Hepatocyte (in vitro differentiated cells): ENCODE results near the gene INSL3. TPM values are rescaled to one million over a fixed set of nuclear protein-coding genes. Genes with fewer than 3 reads are reported as not detected.
A peak's percentile ranks its signal among the peaks of the same experiment; 100 is the strongest.

Experiments used
- DNase-seq: peaks from one replicate; pipeline ENCODE4 v3.0.0-alpha.2; 2016; ENCODE audit warnings: low spot score
- H2AFZ ChIP-seq: fragments of 200-600 bp; sonication (generic); 2 replicates; pipeline ENCODE4 v1.6.0; 2016; ENCODE audit warnings: antibody characterized with exemption, mild to moderate bottlenecking
- H3K27ac ChIP-seq: fragments of 200-600 bp; sonication (generic); 2 replicates; pipeline ENCODE4 v1.5.1; 2016; ENCODE audit warnings: mild to moderate bottlenecking
- H3K27me3 ChIP-seq: fragments of 200-600 bp; sonication (generic); 2 replicates; pipeline ENCODE4 v1.6.1; 2016
- H3K36me3 ChIP-seq: fragments of 200-600 bp; sonication (generic); replicated peaks from 2 replicates; pipeline ENCODE4 v1.5.1; 2016; ENCODE audit warnings: low read depth; ENCODE audit not compliant: insufficient read depth
- H3K4me1 ChIP-seq: fragments of 200-600 bp; sonication (generic); 2 replicates; pipeline ENCODE4 v1.5.1; 2016; ENCODE audit warnings: mild to moderate bottlenecking, moderate library complexity; ENCODE audit not compliant: insufficient read depth
- H3K4me2 ChIP-seq: fragments of 200-600 bp; sonication (generic); 2 replicates; pipeline ENCODE4 v1.6.0; 2016
- H3K4me3 ChIP-seq: fragments of 200-600 bp; sonication (generic); 2 replicates; pipeline ENCODE4 v1.5.1; 2016; ENCODE audit warnings: mild to moderate bottlenecking
- H3K79me2 ChIP-seq: fragments of 200-600 bp; sonication (generic); 2 replicates; pipeline ENCODE4 v1.6.0; 2017; ENCODE audit warnings: mild to moderate bottlenecking
- H3K9me2 ChIP-seq: fragments of 200-600 bp; sonication (generic); replicated peaks from 2 replicates; pipeline ENCODE4 v1.6.0; 2017; ENCODE audit warnings: mild to moderate bottlenecking; ENCODE audit not compliant: insufficient read depth
- H3K9me3 ChIP-seq: fragments of 200-600 bp; sonication (generic); 2 replicates; pipeline ENCODE4 v1.5.1; 2016; ENCODE audit warnings: low read depth, mild to moderate bottlenecking
- H4K20me1 ChIP-seq: fragments of 200-600 bp; sonication (generic); 2 replicates; pipeline ENCODE4 v1.6.0; 2016; ENCODE audit warnings: mild to moderate bottlenecking; ENCODE audit not compliant: insufficient read depth, poor library complexity, severe bottlenecking
- CTCF ChIP-seq: fragments of 200-600 bp; sonication (generic); IDR thresholded peaks from 2 replicates; pipeline ENCODE4 v1.5.1; 2016; ENCODE audit warnings: antibody characterized with exemption, mild to moderate bottlenecking; ENCODE audit not compliant: poor library complexity
- EZH2 ChIP-seq: fragments of 200-600 bp; sonication (generic); IDR thresholded peaks from 2 replicates; pipeline ENCODE4 v1.6.1; 2016; ENCODE audit warnings: antibody characterized with exemption, mild to moderate bottlenecking, borderline replicate concordance
- EZH2phosphoT487 ChIP-seq: fragments of 200-600 bp; sonication (generic); IDR thresholded peaks from one replicate; pipeline ENCODE4 v1.6.1; 2018; ENCODE audit warnings: antibody characterized with exemption, mild to moderate bottlenecking, low read depth, moderate library complexity; ENCODE audit not compliant: unreplicated experiment, severe bottlenecking
- WGBS: methylation state at CpG from one replicate; pipeline ENCODE4 v1.1.6; 2016; ENCODE audit warnings: low lambda C conversion rate; ENCODE audit errors: missing lambda C conversion rate; 5-methylcytosine and 5-hydroxymethylcytosine counted together
- polyA plus RNA-seq: library from polyadenylated mRNA; unstranded; fragments of >200 nt; fragmentation: Nextera tagmentation; extraction: Ambion mirVana; gene quantifications from 2 replicates; pipeline ENCODE4 v1.2.1, GENCODE V29; 2016
- total RNA-seq: library from RNA; depleted of rRNA; stranded (reverse); fragments of >200 nt; gene quantifications from 2 replicates; pipeline ENCODE4 v1.2.3, GENCODE V29; 2014

INSL3 gene
- total and polyA plus RNA-seq, 2 experiments from 2014 or later: 0.21 TPM; not detected in 1

- no peaks in the 10 kb centered on the region for H3K9me3 ChIP-seq
- H2AFZ ChIP-seq: no peak overlapping the region
- 79% methylated on average over 11 of the region's 11 CpGs for WGBS
- no peak for DNase-seq
- H4K20me1 ChIP-seq: peaks cover 22% of the 10 kb centered on the region
- H3K4me1 ChIP-seq: no peaks in the 10 kb centered on the region
- no peak overlapping the region for H3K4me2 ChIP-seq
- no peak overlapping the region for H3K27ac ChIP-seq
- no peak overlapping the region for H3K4me3 ChIP-seq
- no peak for TF ChIP-seq EZH2phosphoT487
- no peak for TF ChIP-seq CTCF
- TF ChIP-seq EZH2: no peak
- H3K36me3 ChIP-seq: no peaks in the 10 kb centered on the region
- H3K79me2 ChIP-seq: peaks cover 5% of the 10 kb centered on the region
- H3K9me2 ChIP-seq: no peaks in the 10 kb centered on the region
- peaks cover 34% of the 10 kb centered on the region for H3K27me3 ChIP-seq
These were observed 45.7 kb upstream of the INSL3 start for GRCh38 chr19:17866964-17867486.

GRCh38 chr19:17866312-17866963 lies 45.1 kb upstream of the INSL3 start:
- no peaks in the 10 kb centered on the region for H3K9me2 ChIP-seq
- H3K4me1 ChIP-seq: peaks cover 3% of the 10 kb centered on the region
- no peak for DNase-seq
- peaks cover 28% of the 10 kb centered on the region for H4K20me1 ChIP-seq
- 90% methylated on average over 7 of the region's 8 CpGs for WGBS
- peaks cover 30% of the 10 kb centered on the region for H3K27me3 ChIP-seq
- H2AFZ ChIP-seq: no peak overlapping the region
- H3K27ac ChIP-seq: no peak overlapping the region
- no peaks in the 10 kb centered on the region for H3K36me3 ChIP-seq
- no peaks in the 10 kb centered on the region for H3K9me3 ChIP-seq
- H3K4me3 ChIP-seq: no peak overlapping the region
- H3K79me2 ChIP-seq: peaks cover 11% of the 10 kb centered on the region
- TF ChIP-seq EZH2 (no peak), CTCF (no peak), EZH2phosphoT487 (no peak)
- no peak overlapping the region for H3K4me2 ChIP-seq

- no peak overlapping the region for H3K27ac ChIP-seq
These were observed 44.3 kb upstream of the INSL3 start for GRCh38 chr19:17865364-17866311.

More at GRCh38 chr19:17865364-17866311, 44.3 kb upstream of the INSL3 start:
- WGBS: 62% methylated on average over 13 of the region's 13 CpGs
- H3K9me2 ChIP-seq: no peaks in the 10 kb centered on the region
- H3K79me2 ChIP-seq: peaks cover 19% of the 10 kb centered on the region
- peak; percentile 63 for DNase-seq
- H4K20me1 ChIP-seq: peaks cover 36% of the 10 kb centered on the region
- H3K36me3 ChIP-seq: no peaks in the 10 kb centered on the region
- H3K4me3 ChIP-seq: no peak overlapping the region
- no peak overlapping the region for H3K4me2 ChIP-seq
- no peaks in the 10 kb centered on the region for H3K9me3 ChIP-seq
- peaks cover 22% of the 10 kb centered on the region for H3K27me3 ChIP-seq
- TF ChIP-seq CTCF: no peak
- TF ChIP-seq EZH2phosphoT487: no peak
- no peak for TF ChIP-seq EZH2
- H2AFZ ChIP-seq: no peak overlapping the region
- H3K4me1 ChIP-seq: peaks cover 10% of the 10 kb centered on the region
